OCI-LY1 (cell line): ENCODE results near the gene FBXL17.

Source experiments
- EZH2 ChIP-seq: fragments of 200-600 bp; sonication (generic), shearing (Covaris generic); IDR thresholded peaks from 2 replicates; pipeline ENCODE4 v1.8.0; 2017; ENCODE audit warnings: borderline replicate concordance, mixed run types, mild to moderate bottlenecking, antibody characterized with exemption, low read length, moderate library complexity, mixed read lengths
- TF ChIP-seq, protein P1 (sequence below): fragments of 200-600 bp; sonication (generic), shearing (Covaris generic); IDR thresholded peaks from 2 replicates; pipeline ENCODE4 v1.5.1; 2017; ENCODE audit warnings: mild to moderate bottlenecking, antibody characterized with exemption, low read length, moderate library complexity, mixed read lengths

DNA sequence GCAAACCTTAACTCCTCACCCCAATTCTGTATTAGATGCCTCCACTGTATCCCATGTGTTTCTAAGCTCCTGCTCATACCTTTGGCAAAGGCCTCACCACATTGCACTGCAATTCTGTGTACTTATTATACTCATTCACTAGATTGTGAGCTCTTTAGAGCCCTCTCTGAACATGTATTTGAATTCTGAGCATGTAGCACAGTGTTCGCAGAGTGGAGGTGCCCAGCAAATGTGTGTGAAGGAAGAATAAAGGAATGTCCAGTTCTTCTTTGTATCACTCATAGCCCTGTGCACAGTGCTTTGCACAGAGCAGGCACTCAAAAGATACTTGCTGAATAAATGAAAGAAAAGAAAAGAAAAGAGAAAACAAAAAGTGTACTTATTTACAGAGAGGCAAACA lies 410.1 kb downstream of the FBXL17 start:
- TF ChIP-seq, protein P1, sequence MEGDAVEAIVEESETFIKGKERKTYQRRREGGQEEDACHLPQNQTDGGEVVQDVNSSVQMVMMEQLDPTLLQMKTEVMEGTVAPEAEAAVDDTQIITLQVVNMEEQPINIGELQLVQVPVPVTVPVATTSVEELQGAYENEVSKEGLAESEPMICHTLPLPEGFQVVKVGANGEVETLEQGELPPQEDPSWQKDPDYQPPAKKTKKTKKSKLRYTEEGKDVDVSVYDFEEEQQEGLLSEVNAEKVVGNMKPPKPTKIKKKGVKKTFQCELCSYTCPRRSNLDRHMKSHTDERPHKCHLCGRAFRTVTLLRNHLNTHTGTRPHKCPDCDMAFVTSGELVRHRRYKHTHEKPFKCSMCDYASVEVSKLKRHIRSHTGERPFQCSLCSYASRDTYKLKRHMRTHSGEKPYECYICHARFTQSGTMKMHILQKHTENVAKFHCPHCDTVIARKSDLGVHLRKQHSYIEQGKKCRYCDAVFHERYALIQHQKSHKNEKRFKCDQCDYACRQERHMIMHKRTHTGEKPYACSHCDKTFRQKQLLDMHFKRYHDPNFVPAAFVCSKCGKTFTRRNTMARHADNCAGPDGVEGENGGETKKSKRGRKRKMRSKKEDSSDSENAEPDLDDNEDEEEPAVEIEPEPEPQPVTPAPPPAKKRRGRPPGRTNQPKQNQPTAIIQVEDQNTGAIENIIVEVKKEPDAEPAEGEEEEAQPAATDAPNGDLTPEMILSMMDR: no peak
- no peak for TF ChIP-seq EZH2
